NCI-H345 treated with DMSO at 0.1 percent for 48 hours (cell line): ENCODE measurements around the gene CDC14A.

Experiments
- DNase-seq: peaks from one replicate; lab custom pipeline; 2025; ENCODE audit not compliant: unreplicated experiment; lab: John Stamatoyannopoulos, UW

The CDC14A gene

GRCh38 chr1:100526894-100527293 lies 174.6 kb downstream of the CDC14A start:
- DNase-seq = no peak

GRCh38 chr1:100528871-100529270 lies 176.6 kb downstream of the CDC14A start:
- no peak for DNase-seq

GRCh38 chr1:100530141-100530540 lies 177.8 kb downstream of the CDC14A start:
- no peak for DNase-seq

GRCh38 chr1:100530880-100531487 lies 178.7 kb downstream of the CDC14A start:
- DNase-seq = no peak

- no peak for DNase-seq
Observed at GRCh38 chr1:100532645-100533044, 180.3 kb downstream of the CDC14A start.

GRCh38 chr1:100535264-100535663 lies 183.0 kb downstream of the CDC14A start:
- DNase-seq = no peak

GRCh38 chr1:100536031-100536430 lies 183.7 kb downstream of the CDC14A start:
- DNase-seq = no peak

- no peak for DNase-seq
Observed at GRCh38 chr1:100538913-100539835, 186.9 kb downstream of the CDC14A start.

GRCh38 chr1:100539836-100540536 lies 187.7 kb downstream of the CDC14A start:
- no peak for DNase-seq

GRCh38 chr1:100542285-100542684 lies 190.0 kb downstream of the CDC14A start:
- no peak for DNase-seq

- DNase-seq = no peak
Observed at GRCh38 chr1:100543640-100544039, 191.3 kb downstream of the CDC14A start.

GRCh38 chr1:100544791-100545190 lies 192.5 kb downstream of the CDC14A start:
- no peak for DNase-seq

- DNase-seq = no peak
Observed at GRCh38 chr1:100545855-100546254, 193.5 kb downstream of the CDC14A start.

- DNase-seq = no peak
Observed at GRCh38 chr1:100552031-100552430, 199.7 kb downstream of the CDC14A start.

- no peak for DNase-seq
Observed at GRCh38 chr1:100552922-100553321, 200.6 kb downstream of the CDC14A start.

- DNase-seq = no peak
Observed at GRCh38 chr1:100556181-100556580, 203.9 kb downstream of the CDC14A start.

GRCh38 chr1:100556925-100557605 lies 204.8 kb downstream of the CDC14A start:
- DNase-seq = no peak

- DNase-seq = no peak
Observed at GRCh38 chr1:100557606-100557953, 205.3 kb downstream of the CDC14A start.

GRCh38 chr1:100565533-100565932 lies 213.2 kb downstream of the CDC14A start:
- no peak for DNase-seq

GRCh38 chr1:100565937-100566699 lies 213.8 kb downstream of the CDC14A start:
- no peak for DNase-seq

- DNase-seq = no peak
Observed at GRCh38 chr1:100567062-100567461, 214.8 kb downstream of the CDC14A start.
